Measurements from ENCODE around the gene PSME2. TPM values are rescaled to one million over a fixed set of nuclear protein-coding genes. Genes with fewer than 3 reads are reported as not detected.

The PSME2 gene
- total RNA-seq, 2 experiments from 2014 or later: 188 to 290 TPM

- Histone ChIP-seq H3K27ac (ENCODE audit: low read depth, low read length, poor library complexity, severe bottlenecking) (no peak overlapping the region), H3K9me2 (ENCODE audit: insufficient read depth, low read length) (no peaks in the 10 kb centered on the region), H3K4me3 (ENCODE audit: low read depth, low read length, poor library complexity, severe bottlenecking) (no peak overlapping the region), H2AFZ (ENCODE audit: low read length) (no peak overlapping the region), H3K79me2 (ENCODE audit: insufficient read depth, low read depth, low read length) (no peaks in the 10 kb centered on the region), H3K4me1 (ENCODE audit: insufficient read depth, low read length, poor library complexity, severe bottlenecking) (no peaks in the 10 kb centered on the region), H4K20me1 (ENCODE audit: insufficient read depth, low read length) (no peaks in the 10 kb centered on the region), H3K9me3 (ENCODE audit: low read length) (no peaks in the 10 kb centered on the region), H3K36me3 (ENCODE audit: insufficient read depth, low read length) (peaks cover 78% of the 10 kb centered on the region), H3K4me2 (ENCODE audit: low read length) (no peak overlapping the region)
- TF ChIP-seq CTCF (conservative IDR thresholded peaks at IDR 0.05; ENCODE audit: low read length) (no peak), EZH2phosphoT487 (IDR thresholded peaks at IDR 0.05; ENCODE audit: borderline replicate concordance, low read depth, low read length) (no peak)
- CTCF ChIA-PET (ENCODE audit: unreplicated experiment): interaction anchor here (0.6 kb wide), 1 partner anchor 61 kb away, joined by 3 read pairs; no protein-coding TSS in a partner anchor
- POLR2A ChIA-PET: interaction anchor here (1.7 kb wide), 1 partner anchor 9 kb away, joined by 8 read pairs; the partner anchor contains the start of genes PSME2 and RNF31
- BruUV-seq (replicated peaks): no TSS peak
- no peak for DNase-seq (ENCODE audit: low spot score)
- intact Hi-C loops (cut with micrococcal nuclease; ENCODE audit: unreplicated experiment): no loop called here
These were observed 8.7 kb upstream of the PSME2 start for GRCh38 chr14:24155100-24155499.

GRCh38 chr14:24151404-24152080, 5.1 kb upstream of the PSME2 start:
- Histone ChIP-seq H3K36me3 (ENCODE audit: insufficient read depth, low read length) (peaks cover 59% of the 10 kb centered on the region), H3K4me1 (ENCODE audit: insufficient read depth, low read length, poor library complexity, severe bottlenecking) (peaks cover 8% of the 10 kb centered on the region), H3K9me2 (ENCODE audit: insufficient read depth, low read length) (no peaks in the 10 kb centered on the region), H4K20me1 (ENCODE audit: insufficient read depth, low read length) (no peaks in the 10 kb centered on the region), H2AFZ (ENCODE audit: low read length) (no peak overlapping the region), H3K27ac (ENCODE audit: low read depth, low read length, poor library complexity, severe bottlenecking) (no peak overlapping the region), H3K4me3 (ENCODE audit: low read depth, low read length, poor library complexity, severe bottlenecking) (no peak overlapping the region), H3K4me2 (ENCODE audit: low read length) (no peak overlapping the region), H3K9me3 (ENCODE audit: low read length) (no peaks in the 10 kb centered on the region), H3K79me2 (ENCODE audit: insufficient read depth, low read depth, low read length) (peaks cover 7% of the 10 kb centered on the region; the same call in 1 of the 2 replicates)
- intact Hi-C loops (cut with micrococcal nuclease; ENCODE audit: unreplicated experiment): no loop called here
- no TSS peak for BruUV-seq (replicated peaks)
- ChIA-PET POLR2A (interaction anchor here (0.8 kb wide), 2 partner anchors 24 to 37 kb away, joined by 4 read pairs; partner anchors contain the start of genes DCAF11 and NRL), CTCF (ENCODE audit: unreplicated experiment) (interaction anchor here (2.2 kb wide), 1 partner anchor 10 kb away, joined by 6 read pairs; the partner anchor contains the start of gene IRF9)
- no peak for TF ChIP-seq EZH2phosphoT487 (IDR thresholded peaks at IDR 0.05; ENCODE audit: borderline replicate concordance, low read depth, low read length)
- TF ChIP-seq CTCF (conservative IDR thresholded peaks at IDR 0.05; ENCODE audit: low read length): no peak
- DNase-seq (ENCODE audit: low spot score): no peak

GRCh38 chr14:24150993-24151392, 4.6 kb upstream of the PSME2 start:
- no peaks in the 10 kb centered on the region for H4K20me1 ChIP-seq (ENCODE audit: insufficient read depth, low read length)
- peaks cover 56% of the 10 kb centered on the region for H3K36me3 ChIP-seq (ENCODE audit: insufficient read depth, low read length)
- no peak overlapping the region for H3K4me2 ChIP-seq (ENCODE audit: low read length)
- H3K79me2 ChIP-seq (ENCODE audit: insufficient read depth, low read depth, low read length): peaks cover 10% of the 10 kb centered on the region; the same call in 1 of the 2 replicates
- no peaks in the 10 kb centered on the region for H3K9me3 ChIP-seq (ENCODE audit: low read length)
- TF ChIP-seq CTCF (conservative IDR thresholded peaks at IDR 0.05; ENCODE audit: low read length) (no peak), EZH2phosphoT487 (IDR thresholded peaks at IDR 0.05; ENCODE audit: borderline replicate concordance, low read depth, low read length) (no peak)
- POLR2A ChIA-PET: interaction anchor here (0.6 to 0.8 kb wide), 3 partner anchors 24 to 830 kb away, joined by 4 read pairs; partner anchors contain the start of genes DCAF11, NRL and PABPN1
- intact Hi-C loops (cut with micrococcal nuclease; ENCODE audit: unreplicated experiment): no loop called here
- H2AFZ ChIP-seq (ENCODE audit: low read length): no peak overlapping the region
- no TSS peak for BruUV-seq (replicated peaks)
- H3K4me1 ChIP-seq (ENCODE audit: insufficient read depth, low read length, poor library complexity, severe bottlenecking): peaks cover 8% of the 10 kb centered on the region
- H3K27ac ChIP-seq (ENCODE audit: low read depth, low read length, poor library complexity, severe bottlenecking): no peak overlapping the region
- no peak for DNase-seq (ENCODE audit: low spot score)
- CTCF ChIA-PET (ENCODE audit: unreplicated experiment): interaction anchor here (2.2 kb wide), 1 partner anchor 10 kb away, joined by 6 read pairs; the partner anchor contains the start of gene IRF9
- H3K9me2 ChIP-seq (ENCODE audit: insufficient read depth, low read length): no peaks in the 10 kb centered on the region
- H3K4me3 ChIP-seq (ENCODE audit: low read depth, low read length, poor library complexity, severe bottlenecking): no peak overlapping the region
